ENCODE measurements around the gene NRP2.

NRP2 gene

DNA sequence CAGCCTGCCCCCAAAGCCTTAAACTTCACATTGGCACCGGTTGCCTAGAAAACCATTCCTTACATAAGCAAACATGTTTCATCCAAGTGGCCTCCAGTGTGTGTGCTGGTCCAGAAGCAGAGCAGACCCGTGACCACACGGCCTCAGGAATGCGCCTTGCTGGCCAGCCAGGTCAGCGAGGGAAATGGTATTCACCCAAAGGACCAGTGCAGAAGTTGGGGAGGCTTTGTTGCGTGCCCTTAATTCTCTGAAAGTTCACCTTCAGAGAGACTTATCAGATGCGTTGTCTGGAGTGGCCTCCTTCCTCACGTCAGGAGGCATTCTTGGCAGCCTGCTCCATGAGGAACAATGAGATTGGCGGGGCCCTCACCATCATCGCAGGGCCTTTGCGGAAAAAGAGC lies 25.9 kb downstream of the NRP2 start:
- DNase-seq, result no peak

DNA sequence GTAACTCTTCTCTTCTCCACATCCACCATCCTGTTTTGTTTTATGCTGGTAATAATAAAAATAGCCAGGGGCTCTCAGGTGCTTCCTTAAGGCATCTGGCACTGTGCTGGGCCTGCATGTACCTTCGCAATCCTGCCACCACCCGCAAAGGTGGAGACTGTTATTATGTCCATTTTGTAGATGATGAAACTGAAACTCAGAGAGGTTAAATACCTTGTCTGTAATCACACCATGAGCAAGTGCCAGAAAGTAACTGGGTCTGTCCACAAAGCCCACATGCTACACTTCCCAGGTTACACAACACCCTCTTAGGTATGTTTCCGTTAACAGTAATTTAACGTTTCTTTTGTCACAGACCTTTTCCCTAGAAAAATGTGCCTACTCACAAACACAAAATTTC lies 27.0 kb downstream of the NRP2 start:
- DNase-seq, result no peak

DNA sequence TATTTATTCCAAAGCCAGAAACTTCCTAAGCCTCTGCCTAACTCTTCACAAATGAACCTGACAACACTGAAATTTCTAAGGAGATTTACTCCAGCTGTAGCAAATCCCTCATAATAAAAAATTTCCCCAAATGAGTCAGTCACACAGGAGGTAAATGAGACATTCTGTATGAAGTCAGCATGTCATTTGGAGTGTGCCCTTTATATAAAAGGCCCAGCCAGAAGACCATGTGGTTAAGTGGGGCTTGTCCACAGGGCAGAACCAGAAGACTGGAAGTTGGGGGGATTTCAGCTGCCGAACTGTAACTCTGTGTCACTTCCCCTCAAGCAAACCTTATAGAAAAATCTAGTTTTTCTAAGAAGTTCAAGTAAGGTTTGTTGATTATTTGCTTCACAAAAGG lies 30.2 kb downstream of the NRP2 start:
- no peak for DNase-seq

DNA sequence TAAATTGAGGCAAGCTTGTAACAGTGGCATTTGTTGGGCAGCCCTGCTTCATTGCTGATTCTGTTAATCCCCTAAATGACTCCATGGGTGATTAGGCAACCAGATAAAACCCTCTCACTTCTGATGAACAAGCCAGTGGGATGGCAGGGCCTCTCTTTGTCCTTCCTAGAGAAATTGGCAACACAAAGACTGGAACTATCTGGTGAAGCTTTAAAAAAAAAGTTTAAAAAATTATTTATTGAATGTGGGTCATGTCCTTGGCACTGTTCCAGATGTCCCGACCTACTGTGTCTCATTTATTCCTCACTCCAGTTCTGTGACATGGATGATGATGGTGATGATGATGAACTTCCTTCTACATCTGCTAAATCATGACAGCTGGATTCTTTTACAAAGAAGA lies 30.8 kb downstream of the NRP2 start:
- DNase-seq, result no peak

DNA sequence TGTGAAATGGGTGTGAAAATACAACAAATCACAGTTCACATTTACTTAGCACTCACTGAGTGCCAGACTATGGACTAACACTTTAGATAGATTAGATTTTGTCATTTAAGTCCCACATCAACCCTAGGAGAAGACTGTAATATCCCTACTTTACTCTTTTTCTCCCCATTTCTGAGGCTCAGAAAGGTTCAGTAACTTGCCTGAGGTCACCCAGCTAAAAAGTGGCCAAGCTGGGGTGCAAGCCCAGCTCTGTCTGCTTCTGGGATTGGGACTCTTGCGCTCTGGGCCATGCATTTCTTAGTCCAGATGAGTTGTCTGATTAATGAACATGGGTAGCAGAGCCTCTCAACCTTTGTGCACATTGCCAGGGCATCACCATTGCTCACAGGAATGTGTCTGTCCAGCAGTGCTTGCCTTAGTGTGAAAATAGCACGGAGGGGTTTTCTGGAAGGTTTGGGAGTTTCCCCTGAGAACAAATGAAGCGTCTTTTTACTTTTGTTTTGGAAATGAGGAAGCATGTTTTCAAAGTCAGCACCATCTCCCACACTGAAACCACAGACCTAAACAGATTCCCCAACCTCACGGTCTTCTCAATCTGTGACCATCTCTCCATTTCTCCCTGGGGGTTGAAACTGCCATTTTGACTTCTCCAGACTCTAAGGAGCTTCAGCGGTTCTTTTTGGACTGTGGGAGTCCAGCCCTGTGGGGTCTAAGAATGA lies 31.9 kb downstream of the NRP2 start:
- DNase-seq, result no peak

DNA sequence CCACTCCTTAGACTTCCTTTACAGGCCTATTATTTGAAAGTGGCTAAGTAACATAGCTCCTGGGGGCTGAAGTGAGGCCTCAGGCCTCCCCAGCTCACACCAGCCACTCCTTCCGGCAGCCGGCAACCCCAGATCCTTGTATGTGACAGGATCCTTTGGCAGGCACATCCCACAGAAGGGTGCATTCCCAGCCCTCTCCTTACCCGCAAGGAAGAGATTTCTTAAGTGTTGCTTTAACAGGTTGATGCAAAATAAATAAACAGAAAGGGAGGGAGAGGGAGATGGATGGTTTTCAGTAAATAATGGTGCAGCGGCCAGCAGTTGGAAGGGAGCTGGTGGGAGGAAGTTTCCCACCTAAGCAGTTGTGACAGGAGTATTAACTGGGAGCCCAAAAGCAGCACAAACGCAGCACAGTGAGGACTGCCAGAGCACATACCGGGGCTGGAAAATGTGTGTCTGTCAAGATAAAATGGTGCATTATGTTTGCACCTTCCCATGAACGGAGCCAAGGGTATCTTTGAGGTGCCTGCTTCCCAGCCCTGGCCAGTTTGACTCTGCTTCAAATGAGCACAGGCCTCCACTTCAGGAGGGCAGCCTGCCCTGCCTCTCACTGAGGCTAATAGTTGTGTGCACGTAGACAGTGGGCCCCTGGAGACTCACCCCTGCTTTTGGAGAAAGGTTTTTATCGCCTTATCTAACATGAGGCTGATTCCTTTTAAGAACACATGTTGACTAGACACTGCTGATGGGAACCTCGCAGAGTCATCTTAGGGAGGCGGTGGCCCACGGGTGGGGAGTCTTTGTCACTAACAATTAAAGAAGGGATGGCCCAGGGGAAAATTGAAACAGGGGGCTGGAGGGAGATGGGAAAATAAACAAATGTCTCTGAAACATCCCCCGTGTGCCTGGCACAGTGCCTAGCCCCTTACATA lies 32.8 kb downstream of the NRP2 start:
- DNase-seq, result no peak

DNA sequence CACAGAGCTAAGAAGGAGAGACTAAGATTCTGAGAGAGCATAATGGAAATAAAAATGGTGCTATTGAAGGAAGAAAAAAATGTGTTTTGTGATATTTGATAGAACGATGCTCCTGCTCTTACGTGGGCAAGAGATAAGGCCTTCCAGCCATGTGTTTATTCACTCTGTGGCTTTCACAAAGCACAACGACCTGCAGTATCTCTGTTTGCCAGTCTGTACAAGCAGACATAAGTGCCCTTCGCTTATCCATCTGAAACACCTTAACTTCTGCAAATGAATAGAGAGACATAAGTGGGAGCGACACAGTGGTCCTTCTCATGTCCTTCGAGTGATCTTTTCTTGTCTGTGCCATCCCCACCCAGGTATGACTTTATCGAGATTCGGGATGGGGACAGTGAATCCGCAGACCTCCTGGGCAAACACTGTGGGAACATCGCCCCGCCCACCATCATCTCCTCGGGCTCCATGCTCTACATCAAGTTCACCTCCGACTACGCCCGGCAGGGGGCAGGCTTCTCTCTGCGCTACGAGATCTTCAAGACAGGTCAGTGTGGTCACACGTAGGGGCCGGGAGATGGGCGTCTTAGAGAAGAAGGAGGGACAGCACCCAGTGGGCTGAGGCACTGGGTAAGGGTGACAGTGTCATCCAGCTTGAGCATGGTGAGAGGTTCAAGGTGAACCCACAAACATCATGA lies 33.7 kb downstream of the NRP2 start:
- no peak for DNase-seq

DNA sequence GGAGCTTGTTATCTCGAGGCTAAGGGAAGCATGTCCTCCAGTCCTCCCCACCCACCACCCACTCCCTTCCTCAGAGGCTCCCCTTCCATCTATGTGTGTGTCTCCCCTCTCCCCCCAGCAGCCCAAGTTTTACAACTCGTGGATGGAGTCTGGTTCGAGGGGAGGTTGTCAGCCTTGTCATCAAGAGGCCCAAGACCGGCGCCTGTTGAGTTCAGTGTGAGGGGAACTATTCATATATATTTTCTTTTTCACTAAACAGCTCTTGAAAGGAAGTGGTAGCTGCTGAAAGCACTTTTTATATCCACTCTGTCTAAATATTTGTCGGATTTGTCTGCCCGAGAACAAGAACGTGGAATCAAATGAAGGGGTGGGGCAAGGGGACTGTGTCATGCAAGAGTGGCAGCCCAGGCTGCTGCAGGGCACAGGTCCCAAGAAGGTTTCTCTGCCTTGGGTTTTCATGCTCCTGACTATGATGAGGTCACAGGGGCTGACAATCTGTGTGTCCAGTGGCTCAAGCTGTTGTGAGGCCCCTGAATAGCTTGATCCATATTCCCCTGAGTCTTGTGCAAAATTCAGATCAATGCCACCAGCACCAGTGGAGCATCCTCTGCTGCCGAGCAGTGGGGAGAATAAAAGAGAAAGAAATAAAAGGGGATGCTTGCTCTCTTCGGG lies 35.0 kb downstream of the NRP2 start:
- DNase-seq, result no peak

DNA sequence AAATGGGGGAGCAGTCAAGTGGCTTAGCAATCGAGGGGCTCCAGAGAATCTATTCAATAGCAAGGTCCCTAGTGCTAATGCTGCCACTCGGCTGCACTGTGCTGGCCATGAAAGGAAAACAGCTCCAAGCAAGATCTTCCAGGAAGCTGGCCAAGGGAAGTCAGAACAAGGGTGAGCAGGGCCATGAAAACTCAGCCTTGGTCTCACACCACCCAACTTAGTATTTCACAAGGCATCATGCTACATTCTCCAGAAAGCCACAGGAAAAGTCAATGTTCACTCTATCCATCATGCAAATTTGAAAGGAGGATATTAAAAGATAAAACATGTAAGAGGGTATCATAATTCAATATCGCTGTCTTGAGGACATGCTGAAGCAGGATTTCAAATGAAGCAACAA lies 35.7 kb downstream of the NRP2 start:
- no peak for DNase-seq

DNA sequence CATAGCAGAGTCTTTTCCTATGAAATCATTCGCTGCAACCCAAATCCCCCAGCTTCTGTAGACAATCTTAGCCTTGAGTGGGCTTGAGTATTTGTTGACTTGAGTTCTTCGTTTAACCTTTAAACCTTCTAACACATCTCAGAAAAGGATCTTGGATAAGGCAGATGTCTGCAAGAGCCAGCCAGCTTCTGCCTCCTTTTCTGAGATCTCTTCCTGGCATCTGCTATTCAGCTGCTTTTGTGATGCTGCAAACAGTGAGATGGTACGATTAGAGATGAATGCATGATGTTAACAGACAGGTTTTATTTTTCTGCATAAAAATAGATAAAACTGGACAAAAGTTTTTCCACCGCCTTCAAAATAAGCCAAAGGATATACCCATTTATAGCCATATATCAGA lies 37.5 kb downstream of the NRP2 start:
- no peak for DNase-seq

DNA sequence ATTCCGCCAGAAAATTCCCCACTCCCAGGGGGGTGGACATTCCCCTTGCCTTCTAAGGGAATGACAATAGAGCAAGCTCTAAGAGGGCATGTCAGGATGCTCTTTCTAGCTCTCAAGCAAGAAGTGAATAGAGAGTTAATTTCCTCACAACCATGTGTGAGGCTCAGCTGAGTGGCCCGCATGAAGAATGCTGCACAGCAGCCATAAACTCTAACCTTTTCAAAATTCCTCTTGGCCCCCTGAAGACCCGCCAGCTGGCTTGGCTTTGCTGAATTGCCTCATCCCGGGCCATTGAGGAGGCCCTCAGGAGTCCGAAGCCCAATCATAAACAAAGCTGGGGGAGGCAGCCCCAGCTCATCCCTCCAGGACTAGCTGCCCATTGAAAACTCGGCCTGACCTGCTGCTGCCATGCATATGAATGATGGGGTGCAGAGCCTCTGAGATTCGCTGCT lies 38.2 kb downstream of the NRP2 start:
- DNase-seq, result no peak

DNA sequence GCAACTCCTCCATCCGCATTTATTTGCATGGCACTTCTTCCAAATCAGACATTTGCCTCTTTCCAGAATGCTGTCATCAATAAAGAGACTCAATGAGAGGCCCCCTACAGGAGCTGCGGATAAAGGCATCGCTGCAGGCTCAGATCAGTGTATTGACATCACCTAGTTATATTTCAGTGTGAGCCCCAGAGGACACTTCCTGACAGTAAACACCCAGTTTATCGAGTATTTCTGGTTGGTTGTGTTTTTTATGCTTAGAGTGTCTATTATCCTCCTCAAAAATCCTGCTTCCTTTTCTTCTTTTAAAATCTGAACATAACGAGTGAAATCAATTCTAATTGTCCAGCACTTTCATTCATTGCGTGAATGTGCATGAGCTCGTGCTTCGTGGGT lies 38.8 kb downstream of the NRP2 start:
- no peak for DNase-seq

DNA sequence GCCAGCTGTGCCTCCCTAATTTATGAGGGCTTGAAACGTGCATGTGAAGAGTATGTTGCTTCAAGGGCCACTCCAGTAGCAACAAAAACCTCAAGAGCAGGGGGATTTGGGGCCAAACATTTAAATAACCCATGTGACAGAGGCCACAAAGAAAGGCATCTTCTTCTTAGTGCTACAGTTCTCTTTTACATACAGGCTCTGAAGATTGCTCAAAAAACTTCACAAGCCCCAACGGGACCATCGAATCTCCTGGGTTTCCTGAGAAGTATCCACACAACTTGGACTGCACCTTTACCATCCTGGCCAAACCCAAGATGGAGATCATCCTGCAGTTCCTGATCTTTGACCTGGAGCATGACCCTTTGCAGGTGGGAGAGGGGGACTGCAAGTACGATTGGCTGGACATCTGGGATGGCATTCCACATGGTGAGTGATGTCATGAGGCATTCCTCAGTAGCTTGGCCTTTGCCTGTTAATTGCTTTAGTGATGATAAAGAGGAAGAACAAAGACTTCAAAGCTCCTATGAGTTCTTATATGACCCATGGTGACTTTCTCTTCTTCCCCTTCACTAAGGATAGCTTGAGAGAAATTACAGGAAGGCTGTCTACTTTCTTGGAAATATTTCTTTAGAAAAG lies 40.1 kb downstream of the NRP2 start:
- no peak for DNase-seq

DNA sequence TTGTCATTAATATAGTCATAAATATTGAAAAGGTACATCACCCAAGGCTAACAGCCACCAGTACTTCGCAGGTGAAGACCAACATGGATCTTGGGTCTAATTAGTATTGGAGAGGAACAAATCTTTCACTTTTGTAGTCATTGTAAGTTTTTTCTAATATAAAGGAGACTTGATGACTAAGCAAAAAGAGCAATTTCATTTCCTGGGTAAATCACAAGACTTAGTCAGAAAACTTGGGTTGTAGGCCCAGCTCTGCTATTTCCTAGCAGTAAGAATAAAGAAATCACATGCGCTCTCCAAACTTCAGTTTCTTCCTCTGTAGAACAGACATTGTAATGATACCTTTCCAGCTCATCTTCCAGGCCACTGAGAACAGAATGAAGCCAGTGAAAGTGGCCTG lies 40.9 kb downstream of the NRP2 start:
- no peak for DNase-seq

DNA sequence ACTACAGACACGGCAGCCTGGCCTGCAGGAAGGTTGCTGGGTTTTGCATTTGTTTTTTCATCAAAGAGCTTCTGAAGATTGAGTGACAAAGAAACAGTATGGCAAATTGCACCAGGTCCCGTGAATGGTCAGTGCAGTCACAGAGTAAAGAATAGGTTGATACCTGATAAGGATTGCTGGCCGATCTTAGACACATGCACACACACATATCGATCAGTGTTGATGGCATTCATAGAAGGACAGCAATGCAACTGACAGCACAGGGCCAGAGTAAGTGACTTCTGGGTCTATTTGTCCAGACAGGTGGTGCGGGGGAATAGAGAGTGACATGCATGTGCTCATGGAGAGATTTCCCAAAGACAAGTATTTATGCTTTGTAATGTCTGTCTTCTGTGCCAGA lies 42.8 kb downstream of the NRP2 start:
- no peak for DNase-seq

DNA sequence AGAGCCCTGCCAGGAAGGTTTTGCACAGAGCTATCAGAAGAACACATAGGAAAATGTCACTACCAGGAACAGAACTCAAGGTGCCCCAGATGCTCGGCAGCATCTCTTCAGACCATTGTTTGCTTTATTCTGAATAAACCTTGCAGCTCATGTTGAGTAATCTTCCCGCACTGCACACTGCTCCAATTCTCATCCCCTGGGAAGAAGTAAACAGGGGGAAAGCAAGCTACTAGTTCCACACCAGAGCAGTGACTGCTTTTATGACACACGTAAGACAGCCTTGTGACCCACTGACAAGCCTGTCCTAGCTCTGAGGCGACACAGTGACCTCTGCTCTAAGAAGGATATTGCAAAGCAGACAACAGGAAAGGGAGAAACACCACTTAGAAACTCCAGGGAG lies 44.2 kb downstream of the NRP2 start:
- DNase-seq, result no peak

DNA sequence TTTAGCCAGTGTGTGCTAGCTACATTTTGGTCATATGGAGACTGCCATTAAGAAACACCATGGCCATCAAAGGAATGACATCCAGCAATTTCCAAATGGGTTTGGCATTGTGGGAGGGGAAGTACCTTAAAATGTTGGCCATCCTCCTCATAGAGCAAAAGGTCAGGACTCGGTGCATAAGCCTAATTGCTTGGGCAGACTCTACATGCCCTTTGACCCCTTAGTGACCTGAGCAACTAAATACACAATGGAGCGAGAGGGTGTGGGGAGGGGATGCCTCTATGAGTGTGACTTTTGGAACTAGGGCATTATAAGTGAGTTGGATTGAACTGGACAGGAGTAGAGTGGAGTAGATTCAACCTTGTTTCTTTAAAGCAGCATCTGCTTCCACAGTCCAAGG lies 44.9 kb downstream of the NRP2 start:
- no peak for DNase-seq

DNA sequence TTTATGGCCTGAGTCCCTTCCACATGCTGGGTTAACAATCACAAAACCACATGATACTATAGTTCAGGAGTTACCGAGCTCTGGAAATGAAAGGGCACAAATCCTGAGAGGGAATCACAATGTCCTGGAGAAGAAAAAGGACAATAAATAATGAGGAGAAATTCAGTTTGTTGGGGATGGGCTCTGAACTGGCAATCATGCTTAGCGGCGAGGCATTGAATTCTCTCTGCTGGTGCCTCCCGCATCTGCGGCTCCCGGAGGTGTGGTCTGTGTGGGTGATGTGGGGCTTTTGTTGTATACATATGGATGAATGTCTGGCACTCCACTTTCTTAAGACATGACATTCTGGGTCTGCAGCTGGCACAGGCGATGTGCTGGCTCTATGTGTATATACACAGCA lies 46.1 kb downstream of the NRP2 start:
- DNase-seq, result no peak

DNA sequence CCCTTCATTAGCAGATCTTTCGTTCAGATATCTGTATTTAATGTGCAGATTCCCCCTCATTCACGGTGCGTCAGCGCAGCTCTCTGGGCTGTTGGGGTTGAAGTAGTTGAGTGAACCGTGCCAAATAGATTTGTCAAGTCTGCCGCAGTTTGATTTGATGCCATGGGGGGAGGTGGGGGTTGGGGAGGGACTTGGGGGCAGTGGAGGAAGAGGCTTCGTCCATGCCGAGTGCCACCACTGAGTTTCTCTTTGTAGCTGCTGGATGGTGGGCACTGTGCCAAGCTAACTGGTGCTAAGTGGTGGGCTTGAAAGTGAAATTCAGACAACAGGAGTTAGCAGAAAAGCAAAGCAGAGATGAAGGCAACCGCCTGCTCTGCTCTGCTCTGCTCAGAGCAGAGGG lies 47.9 kb downstream of the NRP2 start:
- no peak for DNase-seq

DNA sequence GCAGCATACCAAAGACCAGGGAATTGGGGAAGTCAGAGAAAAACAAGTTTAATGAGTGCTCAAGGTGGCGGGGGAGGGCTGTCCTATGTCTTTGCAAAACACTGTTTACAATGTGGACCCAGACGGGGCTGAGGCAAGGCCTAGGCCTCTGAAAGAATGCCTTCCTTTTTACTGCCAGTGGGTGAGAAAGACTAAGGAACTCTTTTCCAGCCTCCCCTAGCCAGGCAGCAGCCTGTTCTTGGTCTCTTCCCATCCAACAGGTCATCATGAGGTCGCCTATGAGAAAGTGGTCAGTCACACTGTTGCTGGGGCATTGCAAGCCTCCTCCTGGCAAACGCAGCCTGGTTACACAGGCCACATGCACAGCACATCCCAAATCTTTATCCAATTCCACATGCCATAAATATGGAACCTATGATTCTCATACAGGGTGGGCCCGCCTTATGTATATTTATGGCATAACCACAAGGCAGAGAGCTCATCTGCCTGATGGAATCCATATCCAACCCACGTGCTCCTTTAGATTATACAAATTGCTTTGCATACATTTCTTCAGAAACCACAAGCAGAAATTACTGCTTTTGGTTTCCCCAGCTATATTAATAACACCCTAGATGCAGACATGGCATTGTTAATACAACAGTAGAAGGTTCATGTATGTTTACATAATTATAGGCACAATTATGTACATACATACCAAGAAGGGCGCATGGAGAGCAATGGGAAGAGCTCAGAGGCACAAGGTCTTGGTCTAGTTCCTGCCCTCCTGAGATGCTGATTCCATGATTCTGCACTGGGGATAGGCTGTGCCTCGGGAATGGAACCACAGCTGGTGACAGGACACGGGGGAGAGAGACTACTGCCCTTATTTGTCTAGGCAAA lies 48.6 kb downstream of the NRP2 start:
- DNase-seq, result no peak

DNA sequence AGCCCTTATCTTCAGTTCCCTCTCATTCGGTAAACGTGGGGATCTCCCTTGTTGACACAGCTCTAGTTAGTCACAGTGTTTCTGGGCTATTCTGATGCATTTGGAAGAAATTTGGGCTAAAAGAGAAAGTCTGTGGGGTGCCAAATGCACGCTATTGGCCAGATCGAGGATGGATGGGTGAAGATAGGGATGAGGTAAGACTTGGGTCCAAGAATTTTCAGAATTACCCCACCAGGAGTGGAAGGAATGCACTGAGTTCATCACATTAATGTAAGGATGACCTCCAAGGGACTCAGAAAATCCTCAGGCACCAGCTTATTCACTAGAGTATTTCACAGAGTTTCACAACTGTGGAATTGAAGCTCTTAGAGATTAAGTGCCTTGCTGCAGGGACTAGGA lies 49.3 kb downstream of the NRP2 start:
- DNase-seq, result no peak

DNA sequence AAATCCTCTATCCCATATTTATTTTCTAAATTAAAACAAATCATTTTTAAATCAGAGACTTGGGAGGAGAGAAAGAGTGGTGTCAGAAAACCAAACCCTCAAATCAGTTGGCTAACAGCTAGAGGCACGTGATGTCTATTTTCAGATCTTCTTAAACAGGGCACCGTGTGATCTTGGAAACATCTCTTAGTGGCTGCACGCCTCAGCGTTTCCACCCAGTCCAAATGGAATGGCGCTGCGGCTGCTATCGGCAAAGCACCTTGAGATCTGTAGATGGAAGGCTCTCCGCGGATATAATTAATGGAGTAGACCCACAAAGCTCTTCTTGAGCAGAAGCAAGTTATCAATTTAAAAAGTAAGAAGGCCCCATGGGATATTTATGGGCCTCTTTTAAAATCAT lies 50.0 kb downstream of the NRP2 start:
- DNase-seq, result no peak
